ENCODE results near the gene LAMA2. TPM values are rescaled to one million over a fixed set of nuclear protein-coding genes. Genes with fewer than 3 reads are reported as not detected.

The LAMA2 gene
- total and polyA plus RNA-seq, 10 donors: 0.83 to 66.6 (median 18.8) TPM

- TF ChIP-seq CTCF (IDR thresholded peaks at IDR 0.05 in 8 of 11, conservative IDR thresholded peaks at IDR 0.05 in 3 of 11) (no peak), POLR2AphosphoS5 (IDR thresholded peaks at IDR 0.05) (no peak), POLR2A (IDR thresholded peaks at IDR 0.05) (no peak)
- H3K9me3 ChIP-seq: no peaks in the 10 kb centered on the region
- H3K4me1 ChIP-seq: no peaks in the 10 kb centered on the region
- H3K4me3 ChIP-seq: no peak overlapping the region
- intact Hi-C loops (cut with DNase I; ENCODE audit: low total_unique reads): no loop called here
- H3K27ac ChIP-seq: no peak overlapping the region
- DNase-seq: no peak
- H3K36me3 ChIP-seq: no peaks in the 10 kb centered on the region
- no peaks in the 10 kb centered on the region for H3K27me3 ChIP-seq (replicated peaks in 1 of 7)
- WGBS, 5 donors: 78 to 92% (median 83%) methylated on average over 1 of the region's 1 CpG
These were observed 423.9 kb downstream of the LAMA2 start for GRCh38 chr6:129306826-129307225.

GRCh38 chr6:129307845-129308244 lies 424.9 kb downstream of the LAMA2 start:
- H3K9me3 ChIP-seq: no peaks in the 10 kb centered on the region
- no peak for TF ChIP-seq POLR2A (IDR thresholded peaks at IDR 0.05)
- no peak for TF ChIP-seq POLR2AphosphoS5 (IDR thresholded peaks at IDR 0.05)
- no peak for TF ChIP-seq CTCF (IDR thresholded peaks at IDR 0.05 in 8 of 11, conservative IDR thresholded peaks at IDR 0.05 in 3 of 11)
- no peak overlapping the region for H3K4me3 ChIP-seq
- H3K36me3 ChIP-seq: no peaks in the 10 kb centered on the region
- WGBS, 5 donors: 59 to 74% (median 69%) methylated on average over 2 of the region's 2 CpGs
- intact Hi-C loops (cut with DNase I; ENCODE audit: low total_unique reads): no loop called here
- H3K4me1 ChIP-seq: no peaks in the 10 kb centered on the region
- no peaks in the 10 kb centered on the region for H3K27me3 ChIP-seq (replicated peaks in 1 of 7)
- H3K27ac ChIP-seq: no peak overlapping the region
- DNase-seq: no peak

- no peak overlapping the region for H3K4me3 ChIP-seq
- no peaks in the 10 kb centered on the region for H3K27me3 ChIP-seq (replicated peaks in 1 of 7)
- H3K9me3 ChIP-seq: no peaks in the 10 kb centered on the region
- H3K4me1 ChIP-seq: no peaks in the 10 kb centered on the region
- intact Hi-C loops (cut with DNase I; ENCODE audit: low total_unique reads): no loop called here
- 81 to 93% (median 92%) methylated on average over 1 of the region's 1 CpG for WGBS, 5 donors
- H3K27ac ChIP-seq: no peak overlapping the region
- no peak for TF ChIP-seq POLR2AphosphoS5 (IDR thresholded peaks at IDR 0.05)
- no peak for TF ChIP-seq CTCF (IDR thresholded peaks at IDR 0.05 in 8 of 11, conservative IDR thresholded peaks at IDR 0.05 in 3 of 11)
- DNase-seq: no peak
- no peaks in the 10 kb centered on the region for H3K36me3 ChIP-seq
These were observed 426.2 kb downstream of the LAMA2 start for GRCh38 chr6:129309154-129309553.

GRCh38 chr6:129312880-129313279 lies 429.9 kb downstream of the LAMA2 start:
- no peaks in the 10 kb centered on the region for H3K27me3 ChIP-seq (replicated peaks in 1 of 7)
- intact Hi-C loops (cut with DNase I; ENCODE audit: low total_unique reads): no loop called here
- TF ChIP-seq POLR2A (IDR thresholded peaks at IDR 0.05) (no peak), POLR2AphosphoS5 (IDR thresholded peaks at IDR 0.05) (no peak), CTCF (IDR thresholded peaks at IDR 0.05 in 8 of 11, conservative IDR thresholded peaks at IDR 0.05 in 3 of 11) (no peak)
- no peaks in the 10 kb centered on the region for H3K9me3 ChIP-seq
- no peak for DNase-seq
- H3K4me1 ChIP-seq: no peaks in the 10 kb centered on the region
- WGBS, 5 donors: 60 to 71% (median 66%) methylated on average over 3 of the region's 3 CpGs
- H3K4me3 ChIP-seq: no peak overlapping the region
- H3K36me3 ChIP-seq: no peaks in the 10 kb centered on the region
- no peak overlapping the region for H3K27ac ChIP-seq

Data from spleen (tissue), 11 donors.